Measurements from ENCODE around the gene AK9. TPM values are rescaled to one million over a fixed set of nuclear protein-coding genes. Genes with fewer than 3 reads are reported as not detected.

The AK9 gene
- total RNA-seq, 4 donors from 2014 or later, result 3.9 to 8.2 (median 7.1) TPM

DNA sequence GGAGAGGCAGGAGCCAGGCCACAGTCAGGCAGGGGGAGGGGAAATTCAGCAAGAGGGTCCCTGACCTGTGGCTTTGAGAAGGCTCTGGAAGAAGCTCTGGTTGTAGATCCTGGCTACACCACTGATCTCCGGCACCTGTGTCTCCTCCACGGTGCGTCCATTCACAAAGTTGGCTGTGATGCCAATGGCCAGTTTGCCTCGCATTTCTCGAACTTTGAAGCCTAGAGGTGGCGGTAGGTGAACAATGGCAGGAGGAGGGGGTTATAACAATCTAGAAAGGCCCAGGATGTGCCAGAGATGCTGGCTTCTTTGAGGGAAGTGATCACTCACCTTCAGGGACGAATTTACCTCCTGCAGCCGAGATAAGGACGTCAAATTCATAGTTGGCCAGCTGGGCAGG is 238.8 kb downstream of the AK9 start:
- DNase-seq (no peak), ATAC-seq (no peak)
- Histone ChIP-seq H3K4me3 (no peak overlapping the region), H3K27ac (no peak overlapping the region), H3K9me3 (no peaks in the 10 kb centered on the region), H3K4me1 (peaks cover 12 to 24% of the 10 kb centered on the region in 2 donors), H3K36me3 (no peaks in the 10 kb centered on the region), H3K27me3 (no peaks in the 10 kb centered on the region)
- in situ Hi-C loops (cut with MboI; ENCODE audit: low sequenced_read_pairs in 4 of 4), result no loop called here
- TF ChIP-seq POLR2A (IDR thresholded peaks at IDR 0.05), result no peak
- TF ChIP-seq, protein P1, sequence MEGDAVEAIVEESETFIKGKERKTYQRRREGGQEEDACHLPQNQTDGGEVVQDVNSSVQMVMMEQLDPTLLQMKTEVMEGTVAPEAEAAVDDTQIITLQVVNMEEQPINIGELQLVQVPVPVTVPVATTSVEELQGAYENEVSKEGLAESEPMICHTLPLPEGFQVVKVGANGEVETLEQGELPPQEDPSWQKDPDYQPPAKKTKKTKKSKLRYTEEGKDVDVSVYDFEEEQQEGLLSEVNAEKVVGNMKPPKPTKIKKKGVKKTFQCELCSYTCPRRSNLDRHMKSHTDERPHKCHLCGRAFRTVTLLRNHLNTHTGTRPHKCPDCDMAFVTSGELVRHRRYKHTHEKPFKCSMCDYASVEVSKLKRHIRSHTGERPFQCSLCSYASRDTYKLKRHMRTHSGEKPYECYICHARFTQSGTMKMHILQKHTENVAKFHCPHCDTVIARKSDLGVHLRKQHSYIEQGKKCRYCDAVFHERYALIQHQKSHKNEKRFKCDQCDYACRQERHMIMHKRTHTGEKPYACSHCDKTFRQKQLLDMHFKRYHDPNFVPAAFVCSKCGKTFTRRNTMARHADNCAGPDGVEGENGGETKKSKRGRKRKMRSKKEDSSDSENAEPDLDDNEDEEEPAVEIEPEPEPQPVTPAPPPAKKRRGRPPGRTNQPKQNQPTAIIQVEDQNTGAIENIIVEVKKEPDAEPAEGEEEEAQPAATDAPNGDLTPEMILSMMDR (IDR thresholded peaks at IDR 0.05 in 4 of 5, conservative IDR thresholded peaks at IDR 0.05 in 1 of 5), result no peak
- intact Hi-C loops (cut with DNase I; ENCODE audit: low total_unique reads), result loop anchor here (10.0 kb wide), 2 partner anchors 243 to 897 kb away; partner anchors contain the start of genes AK9 and FIG4

DNA sequence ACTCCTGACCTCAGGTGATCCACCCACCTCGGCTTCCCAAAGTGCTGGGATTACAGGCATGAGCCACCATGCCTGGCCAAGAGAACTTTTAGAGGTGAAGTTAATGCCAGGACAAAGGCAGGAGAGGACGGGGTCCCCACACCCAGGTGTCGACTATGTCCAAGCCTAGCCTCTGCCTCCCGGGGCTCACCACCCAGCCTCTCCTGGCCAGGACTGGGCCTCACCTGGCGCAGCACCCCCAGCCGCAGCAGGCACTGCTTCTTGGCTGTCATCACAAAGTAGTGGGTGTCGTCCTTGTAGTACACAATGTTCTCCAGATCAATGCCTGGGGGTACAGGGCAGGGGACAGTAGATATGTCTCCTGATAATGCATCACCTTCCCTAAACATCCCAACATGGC is 239.6 kb downstream of the AK9 start:
- Histone ChIP-seq H3K4me1 (peaks cover 4 to 16% of the 10 kb centered on the region in 2 donors), H3K36me3 (no peaks in the 10 kb centered on the region), H3K27me3 (no peaks in the 10 kb centered on the region), H3K27ac (no peak overlapping the region), H3K9me3 (no peaks in the 10 kb centered on the region), H3K4me3 (no peak overlapping the region)
- DNase-seq (no peak), ATAC-seq (no peak)
- intact Hi-C loops (cut with DNase I; ENCODE audit: low total_unique reads), result loop anchor here (10.0 kb wide), 2 partner anchors 243 to 897 kb away; partner anchors contain the start of genes AK9 and FIG4
- in situ Hi-C loops (cut with MboI; ENCODE audit: low sequenced_read_pairs in 4 of 4), result no loop called here
- TF ChIP-seq POLR2A (IDR thresholded peaks at IDR 0.05), result no peak

DNA sequence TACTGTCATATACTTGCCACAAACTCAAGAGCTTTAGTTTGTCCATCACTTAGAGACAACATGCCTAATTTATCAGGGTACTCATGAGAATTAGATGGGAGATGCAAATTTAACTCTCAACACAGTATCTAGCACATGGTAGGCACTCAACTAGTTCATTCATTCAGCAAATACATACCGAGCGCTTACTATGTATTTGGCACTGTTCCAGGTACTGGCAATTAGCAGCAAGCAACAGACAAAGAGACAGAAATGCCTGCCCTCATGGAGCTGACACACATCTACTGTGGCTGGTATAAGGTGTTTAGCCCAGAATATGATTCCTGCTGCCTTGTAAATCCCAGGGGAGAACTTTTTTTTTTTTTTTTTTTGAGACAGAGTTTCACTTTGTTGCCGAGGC is 240.2 kb downstream of the AK9 start:
- no peaks in the 10 kb centered on the region for H3K9me3 ChIP-seq
- intact Hi-C loops (cut with DNase I; ENCODE audit: low total_unique reads), result loop anchor here (10.0 kb wide), 2 partner anchors 244 to 896 kb away; partner anchors contain the start of genes AK9 and FIG4
- no peak overlapping the region for H3K27ac ChIP-seq
- peaks cover 0 to 5% of the 10 kb centered on the region in 2 donors for H3K36me3 ChIP-seq
- peaks cover 0 to 10% of the 10 kb centered on the region in 2 donors for H3K4me1 ChIP-seq
- no peak for TF ChIP-seq POLR2A (IDR thresholded peaks at IDR 0.05)
- TF ChIP-seq, protein P1 (IDR thresholded peaks at IDR 0.05 in 4 of 5, conservative IDR thresholded peaks at IDR 0.05 in 1 of 5), result no peak
- in situ Hi-C loops (cut with MboI; ENCODE audit: low sequenced_read_pairs in 4 of 4), result no loop called here
- ATAC-seq (no peak), DNase-seq (no peak)
- H3K27me3 ChIP-seq, result no peaks in the 10 kb centered on the region
- no peak overlapping the region for H3K4me3 ChIP-seq

DNA sequence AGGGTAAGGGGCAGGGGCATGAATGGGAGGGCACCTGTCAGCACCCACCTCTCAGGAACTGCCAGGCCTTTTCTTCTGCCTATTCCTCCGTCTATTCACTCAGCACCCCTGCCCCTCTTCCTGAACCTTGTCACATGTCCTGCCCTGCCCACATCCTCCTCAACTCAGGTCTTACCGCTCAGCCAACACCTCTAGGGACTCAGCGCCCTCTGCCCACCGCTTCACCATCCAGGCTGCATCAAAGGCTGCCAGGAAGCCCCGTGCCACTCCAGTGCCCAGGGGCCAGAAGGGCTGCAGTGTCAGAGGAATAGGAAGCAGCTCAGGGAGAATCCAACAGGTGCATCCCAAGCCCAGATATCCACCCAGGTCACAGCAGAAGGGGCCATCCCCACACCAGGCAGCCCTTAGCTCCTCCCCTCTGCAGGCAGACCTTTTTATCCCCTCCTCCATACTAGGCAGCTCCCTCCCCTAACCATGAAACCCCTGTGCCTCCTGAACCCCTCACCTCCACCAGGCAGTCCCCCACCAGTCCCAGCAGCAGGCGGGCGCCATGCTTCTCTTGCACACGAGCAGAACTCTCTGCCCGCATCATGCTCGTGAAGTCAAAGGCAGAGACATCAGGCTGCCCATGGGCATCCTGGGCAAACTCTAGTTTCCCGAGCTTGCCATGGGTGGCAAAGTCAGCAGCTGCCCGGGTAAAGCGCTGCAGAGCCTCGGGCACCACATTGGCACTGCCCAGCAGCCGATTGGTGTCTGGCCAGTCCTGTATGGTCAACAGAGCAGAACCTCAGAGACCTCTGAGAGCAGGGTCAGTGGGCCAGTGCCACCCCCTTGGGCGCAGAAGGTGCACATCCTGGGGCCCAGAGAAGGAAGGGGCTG is 241.0 kb downstream of the AK9 start:
- intact Hi-C loops (cut with DNase I; ENCODE audit: low total_unique reads), result loop anchor here (10.0 kb wide), 2 partner anchors 245 to 895 kb away; partner anchors contain the start of genes AK9 and FIG4
- TF ChIP-seq, protein P1 (IDR thresholded peaks at IDR 0.05 in 4 of 5, conservative IDR thresholded peaks at IDR 0.05 in 1 of 5), result no peak
- no peak for TF ChIP-seq POLR2A (IDR thresholded peaks at IDR 0.05)
- Histone ChIP-seq H3K4me1 (peaks cover 0 to 8% of the 10 kb centered on the region in 2 donors), H3K27me3 (no peaks in the 10 kb centered on the region), H3K4me3 (no peak overlapping the region), H3K36me3 (peaks cover 0 to 12% of the 10 kb centered on the region in 2 donors), H3K9me3 (no peaks in the 10 kb centered on the region), H3K27ac (no peak overlapping the region)
- in situ Hi-C loops (cut with MboI; ENCODE audit: low sequenced_read_pairs in 4 of 4), result no loop called here
- no peak for DNase-seq
- no peak for ATAC-seq

DNA sequence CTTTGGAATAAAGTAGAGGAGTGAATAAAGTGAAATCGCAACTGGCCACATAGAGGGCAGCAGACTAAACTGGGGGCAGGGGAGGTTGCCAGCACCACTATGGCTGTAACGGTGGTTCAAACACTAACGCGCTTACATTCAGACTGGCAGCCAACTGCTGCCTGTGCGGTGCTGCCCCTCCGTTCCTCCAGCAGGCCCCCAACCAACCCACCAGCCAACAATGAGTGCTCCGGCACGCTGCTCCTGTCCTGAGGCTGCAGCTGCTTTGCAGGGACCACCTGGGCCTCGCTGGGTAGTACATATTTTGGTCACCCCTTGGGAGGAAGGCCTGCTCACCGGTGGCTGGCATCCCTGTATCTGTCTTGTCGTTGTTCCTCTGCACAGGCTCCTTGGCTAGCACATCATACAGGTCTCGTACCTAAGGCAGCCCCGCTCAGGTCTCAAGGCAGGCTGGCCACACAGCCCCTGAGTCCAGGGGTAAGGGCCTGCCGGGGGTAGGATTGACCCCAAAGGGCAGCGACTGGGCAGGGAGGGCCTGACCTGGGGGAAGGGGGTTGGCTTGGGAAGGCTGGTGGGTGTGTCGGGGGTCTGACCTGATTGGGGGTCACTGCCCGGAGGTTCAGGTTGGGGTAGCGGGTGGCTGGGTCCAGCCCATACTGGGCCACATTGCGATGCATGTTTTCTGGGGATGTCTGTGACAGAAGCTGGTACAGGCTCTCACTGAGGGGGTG is 241.8 kb downstream of the AK9 start:
- Histone ChIP-seq H3K36me3 (peaks cover 0 to 12% of the 10 kb centered on the region in 2 donors), H3K4me1 (no peaks in the 10 kb centered on the region), H3K27me3 (no peaks in the 10 kb centered on the region), H3K4me3 (no peak overlapping the region), H3K27ac (no peak overlapping the region), H3K9me3 (no peaks in the 10 kb centered on the region)
- in situ Hi-C loops (cut with MboI; ENCODE audit: low sequenced_read_pairs in 4 of 4), result no loop called here
- no peak for ATAC-seq
- TF ChIP-seq, protein P1 (IDR thresholded peaks at IDR 0.05 in 4 of 5, conservative IDR thresholded peaks at IDR 0.05 in 1 of 5), result no peak
- TF ChIP-seq POLR2A (IDR thresholded peaks at IDR 0.05), result no peak
- DNase-seq, result no peak
- intact Hi-C loops (cut with DNase I; ENCODE audit: low total_unique reads), result no loop called here

Data from gastrocnemius medialis (tissue), 4 donors.